GM19099 (cell line): ENCODE measurements around the gene MAP7D3.

Experiments
- POLR2A ChIP-seq: IDR thresholded peaks from 3 replicates; pipeline ENCODE4 v1.6.1; 2011; ENCODE audit warnings: low read depth; ENCODE audit not compliant: insufficient read length; ENCODE audit errors: extremely low read depth

Gene MAP7D3

GRCh38 chrX:136199365-136199764 lies 51.8 kb downstream of the MAP7D3 start:
- no peak for TF ChIP-seq POLR2A

- no peak for TF ChIP-seq POLR2A
Measured at GRCh38 chrX:136198678-136199243, 52.4 kb downstream of the MAP7D3 start.

- TF ChIP-seq POLR2A = no peak
Measured at GRCh38 chrX:136198010-136198409, 53.2 kb downstream of the MAP7D3 start.

- TF ChIP-seq POLR2A = no peak
Measured at GRCh38 chrX:136196691-136197155, 54.5 kb downstream of the MAP7D3 start.

GRCh38 chrX:136195247-136195646 lies 56.0 kb downstream of the MAP7D3 start:
- TF ChIP-seq POLR2A = no peak

GRCh38 chrX:136194536-136194935 lies 56.7 kb downstream of the MAP7D3 start:
- TF ChIP-seq POLR2A = no peak

GRCh38 chrX:136193771-136194170 lies 57.4 kb downstream of the MAP7D3 start:
- no peak for TF ChIP-seq POLR2A

GRCh38 chrX:136192839-136193414 lies 58.3 kb downstream of the MAP7D3 start:
- no peak for TF ChIP-seq POLR2A

GRCh38 chrX:136192135-136192534 lies 59.1 kb downstream of the MAP7D3 start:
- no peak for TF ChIP-seq POLR2A

- TF ChIP-seq POLR2A = no peak
Measured at GRCh38 chrX:136191171-136191570, 60.0 kb downstream of the MAP7D3 start.

GRCh38 chrX:136190038-136190713 lies 61.0 kb downstream of the MAP7D3 start:
- TF ChIP-seq POLR2A = no peak

GRCh38 chrX:136189222-136189621 lies 62.0 kb downstream of the MAP7D3 start:
- no peak for TF ChIP-seq POLR2A

- no peak for TF ChIP-seq POLR2A
Measured at GRCh38 chrX:136186023-136186413, 65.2 kb downstream of the MAP7D3 start.

- no peak for TF ChIP-seq POLR2A
Measured at GRCh38 chrX:136185401-136186022, 65.7 kb downstream of the MAP7D3 start.

- no peak for TF ChIP-seq POLR2A
Measured at GRCh38 chrX:136183917-136184316, 67.3 kb downstream of the MAP7D3 start.

- TF ChIP-seq POLR2A = no peak
Measured at GRCh38 chrX:136183172-136183571, 68.0 kb downstream of the MAP7D3 start.
